NCI-H510A (cell line): Measurements from ENCODE around the gene ARID3C.

Experiments
- DNase-seq: peaks from one replicate; lab custom pipeline; 2025; lab: John Stamatoyannopoulos, UW

Gene ARID3C

DNA sequence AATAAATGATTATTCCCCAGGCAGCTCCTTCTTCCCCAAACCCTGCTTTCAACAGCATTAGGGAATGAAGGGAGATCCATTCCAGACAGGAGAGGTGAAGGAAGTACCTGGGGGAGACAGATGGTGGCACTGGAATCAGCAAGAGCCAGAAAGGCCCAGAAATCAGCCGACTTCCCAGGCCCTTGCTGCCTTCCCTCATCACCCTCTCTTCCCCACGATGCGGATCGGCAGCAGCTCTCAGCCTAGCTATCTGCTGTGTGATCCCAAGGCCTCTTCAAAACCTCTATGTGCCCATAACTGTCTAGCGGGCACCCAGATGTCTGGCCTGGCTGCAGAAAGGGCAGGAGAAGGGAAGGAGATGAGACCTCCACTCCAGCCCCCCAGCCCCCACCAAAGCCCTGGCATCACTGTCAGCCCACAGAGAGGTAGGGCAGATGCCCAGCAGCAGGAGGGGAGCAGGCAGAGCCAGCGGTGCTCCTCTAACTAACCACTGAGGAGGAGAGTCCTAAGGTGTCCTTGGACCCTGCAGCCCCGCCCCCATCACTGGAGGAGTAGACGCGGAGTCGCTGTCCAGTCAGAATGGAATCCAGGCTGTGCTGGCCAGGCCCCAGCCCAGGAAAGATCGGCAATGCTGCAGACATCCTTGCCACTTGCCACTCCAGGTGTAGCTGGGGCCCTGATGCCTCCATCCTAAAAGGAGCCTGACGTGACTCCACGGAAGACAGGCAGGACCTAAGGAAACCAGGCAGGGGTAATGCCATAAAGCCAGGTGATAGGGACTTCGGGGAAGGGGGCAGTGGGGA is 52.1 kb downstream of the ARID3C start:
- DNase-seq, result no peak

DNA sequence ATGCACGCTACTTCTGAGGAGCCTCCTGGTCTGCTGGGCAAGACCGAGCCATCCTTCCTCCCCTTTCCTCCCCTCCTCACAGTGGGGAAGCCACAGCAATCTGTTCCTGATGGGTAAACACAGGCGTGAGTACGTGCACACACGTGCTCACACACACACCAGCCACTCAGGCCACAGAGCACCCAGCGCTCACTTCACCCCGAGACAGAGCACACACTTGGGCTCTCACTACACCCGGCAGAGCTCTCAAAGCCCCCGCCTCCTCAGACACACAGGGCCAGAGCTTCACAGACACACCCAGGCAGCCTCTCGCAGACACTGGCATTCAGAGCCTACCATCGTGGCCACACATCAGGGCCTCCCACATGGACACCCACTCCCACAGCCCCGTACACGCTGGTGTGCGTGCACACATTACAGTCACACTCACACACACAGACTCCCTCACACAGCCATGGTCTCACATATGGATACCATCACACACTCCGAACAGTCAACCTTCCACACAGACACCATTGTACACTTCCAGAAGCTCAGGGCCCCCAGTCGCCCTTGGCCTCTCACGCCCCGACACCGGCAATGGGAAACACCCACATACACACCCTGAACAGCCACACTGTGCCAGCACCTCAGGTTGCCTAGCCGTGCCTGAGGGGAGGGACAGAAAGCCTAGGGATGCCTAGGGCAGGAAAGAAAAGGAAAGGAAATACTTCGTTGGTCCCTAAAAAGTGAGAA is 52.8 kb downstream of the ARID3C start:
- no peak for DNase-seq

DNA sequence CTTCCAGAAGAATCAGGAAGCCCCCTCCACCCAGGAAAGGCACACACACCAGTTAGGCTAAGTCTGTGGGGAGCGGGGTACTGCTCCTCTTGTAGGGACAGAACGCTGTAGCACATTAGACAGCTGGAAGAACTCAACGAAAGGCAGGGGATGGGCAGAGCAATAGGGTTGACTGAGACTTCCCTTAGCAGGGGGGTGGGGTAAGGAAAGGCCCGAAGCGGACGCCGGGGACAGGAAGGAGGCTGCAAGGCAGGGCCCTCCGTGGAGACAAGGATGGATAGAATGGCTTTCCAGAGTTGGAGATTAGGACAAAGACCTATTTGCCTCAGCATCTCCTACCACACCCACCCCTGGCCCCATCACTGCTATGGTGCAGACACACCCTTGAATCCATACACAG is 53.6 kb downstream of the ARID3C start:
- no peak for DNase-seq

DNA sequence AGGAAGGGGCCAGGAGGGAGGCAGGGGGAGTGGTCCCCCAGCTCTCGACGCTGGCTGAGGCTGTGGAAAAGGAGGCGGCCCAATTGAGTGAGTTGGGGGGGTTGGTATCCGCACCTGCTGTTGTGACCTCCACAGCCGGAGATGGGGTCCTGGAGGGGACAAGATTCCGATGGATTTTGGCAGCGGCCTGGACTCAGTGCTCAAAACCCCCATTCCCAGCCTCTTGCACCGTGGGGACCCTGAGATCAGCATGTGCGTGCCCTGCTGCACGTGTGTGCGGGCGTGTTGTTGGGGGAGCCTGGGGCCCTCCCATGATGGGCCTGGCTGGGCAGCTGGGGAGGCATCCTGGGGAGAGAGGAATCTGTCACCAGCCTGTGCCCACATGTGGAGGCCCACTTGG is 54.3 kb downstream of the ARID3C start:
- no peak for DNase-seq

DNA sequence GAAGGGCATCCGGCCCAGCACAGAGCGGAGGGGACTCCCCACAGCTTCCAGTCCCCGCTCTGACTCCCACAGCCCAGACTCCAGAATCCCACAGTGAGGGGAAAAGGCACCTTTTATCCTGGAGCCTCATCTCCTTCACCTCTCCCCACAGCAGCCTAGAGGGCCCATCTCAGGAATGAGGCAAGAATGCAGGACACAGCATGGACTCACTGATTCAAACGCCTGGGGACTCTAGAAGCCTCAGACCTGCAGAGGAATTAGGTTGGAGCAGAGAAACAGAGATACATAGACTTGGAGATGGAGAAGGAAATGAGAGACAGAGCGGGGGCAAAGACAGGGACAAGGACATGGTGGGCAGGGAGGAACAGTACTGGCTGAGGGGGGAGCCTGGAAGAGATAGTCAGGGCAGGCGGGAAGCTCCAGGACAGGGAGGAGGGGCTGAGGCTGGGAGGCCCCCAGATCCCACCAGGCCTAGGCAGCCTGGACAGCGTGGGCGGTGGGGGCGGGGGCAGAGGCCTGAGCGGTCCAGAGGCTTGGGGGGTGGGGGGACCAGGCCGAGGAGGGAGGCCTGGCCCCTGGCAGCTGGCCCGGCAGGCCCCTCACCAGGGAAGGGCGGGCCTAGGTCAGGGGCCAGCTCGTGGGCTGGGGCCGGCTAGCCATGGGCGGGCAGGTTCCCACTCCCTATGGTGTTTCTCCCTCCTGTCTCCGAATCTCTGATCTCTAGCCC is 55.1 kb downstream of the ARID3C start:
- no peak for DNase-seq

GRCh38 chr9:34572628-34573027 is 56.2 kb downstream of the ARID3C start:
- DNase-seq, result no peak

- no peak for DNase-seq
Observed at GRCh38 chr9:34572092-34572491, 56.8 kb downstream of the ARID3C start.

GRCh38 chr9:34571481-34571810 is 57.4 kb downstream of the ARID3C start:
- DNase-seq, result no peak
